IMR-90 (cell line): ENCODE measurements around the gene PCBP3. TPM values are rescaled to one million over a fixed set of nuclear protein-coding genes. Genes with fewer than 3 reads are reported as not detected.

ENCODE experiments used
- ATAC-seq: fragments of 200-7000 bp; cut with Tn5 transposase; 2 replicates; pipeline ENCODE4 v1.9.1; 2020; ENCODE audit warnings: low read depth, mild to moderate bottlenecking, moderate library complexity
- BruUV-seq: library from RNA; stranded (reverse); fragments of 400-500 nt; replicated peaks from 2 replicates; lab custom pipeline; 2021; lab: Mats Ljungman, UMichigan
- CTCF ChIA-PET: fragments of 300-600 bp; formaldehyde crosslinking; extraction: SDS; loops from one replicate; lab custom pipeline; 2021; ENCODE audit warnings: antibody characterized with exemption; lab: Yijun Ruan, JAX
- POLR2A ChIA-PET: fragments of 300-600 bp; sonication (Branson Sonifier 250); formaldehyde crosslinking; loops from one replicate; lab custom pipeline; 2022; ENCODE audit warnings: antibody characterized with exemption; ENCODE audit not compliant: unreplicated experiment; lab: Charles Lee
- DNase-seq: peaks from one replicate; pipeline ENCODE4 v3.0.0; 2013
- H2AFZ ChIP-seq: replicated peaks from 2 replicates; pipeline ENCODE3; 2013; ENCODE audit warnings: low read length, mild to moderate bottlenecking; ENCODE audit not compliant: poor library complexity
- H2AK5ac ChIP-seq: 2 replicates; pipeline ENCODE4 v1.6.1; 2013; ENCODE audit warnings: low read depth, low read length, inconsistent platforms
- H2AK9ac ChIP-seq: replicated peaks from 2 replicates; pipeline ENCODE3; 2013; ENCODE audit warnings: mild to moderate bottlenecking, low read depth, low read length, moderate library complexity; ENCODE audit not compliant: poor library complexity
- H2BK120ac ChIP-seq: 2 replicates; pipeline ENCODE4 v1.6.1; 2013; ENCODE audit warnings: low read depth, low read length, inconsistent platforms
- H2BK15ac ChIP-seq: 3 replicates; pipeline ENCODE4 v1.6.1; 2013; ENCODE audit warnings: low read depth, low read length, inconsistent platforms
- H2BK20ac ChIP-seq: 2 replicates; pipeline ENCODE4 v1.6.1; 2013; ENCODE audit warnings: low read depth, mild to moderate bottlenecking, inconsistent platforms, low read length, moderate library complexity
- H2BK5ac ChIP-seq: 2 replicates; pipeline ENCODE4 v1.6.1; 2013; ENCODE audit warnings: mild to moderate bottlenecking, low read depth, low read length, inconsistent platforms; ENCODE audit not compliant: poor library complexity, severe bottlenecking
- H3K14ac ChIP-seq: replicated peaks from 2 replicates; pipeline ENCODE4 v1.6.1; 2013; ENCODE audit warnings: low read depth, low read length, inconsistent platforms
- H3K18ac ChIP-seq: 2 replicates; pipeline ENCODE4 v1.6.1; 2013; ENCODE audit warnings: low read depth, low read length, control low read depth
- H3K23ac ChIP-seq: 2 replicates; pipeline ENCODE4 v1.6.1; 2013; ENCODE audit warnings: low read depth, low read length, inconsistent platforms
- H3K27ac ChIP-seq: 2 replicates; pipeline ENCODE4 v1.5.1; 2013; ENCODE audit warnings: mild to moderate bottlenecking, control low read depth, low read length; ENCODE audit not compliant: insufficient read depth
- H3K27me3 ChIP-seq: 2 replicates; pipeline ENCODE4 v1.6.1; 2013; ENCODE audit warnings: low read length; ENCODE audit not compliant: control insufficient read depth, insufficient read depth
- H3K36me3 ChIP-seq: 2 replicates; pipeline ENCODE4 v1.6.1; 2013; ENCODE audit warnings: low read length, mixed read lengths; ENCODE audit not compliant: control insufficient read depth, insufficient read depth
- H3K4ac ChIP-seq: 2 replicates; pipeline ENCODE4 v1.6.1; 2013; ENCODE audit warnings: low read depth, low read length, inconsistent platforms
- H3K4me1 ChIP-seq: 2 replicates; pipeline ENCODE4 v1.6.1; 2013; ENCODE audit warnings: low read length, mixed read lengths; ENCODE audit not compliant: control insufficient read depth, insufficient read depth
- H3K4me2 ChIP-seq: 2 replicates; pipeline ENCODE4 v1.6.1; 2013; ENCODE audit warnings: low read depth, mild to moderate bottlenecking, control low read depth, low read length, moderate library complexity
- H3K4me3 ChIP-seq: 2 replicates; pipeline ENCODE4 v1.5.1; 2013; ENCODE audit warnings: low read depth, mild to moderate bottlenecking, control low read depth, low read length, moderate library complexity; ENCODE audit not compliant: insufficient read depth
- H3K56ac ChIP-seq: 2 replicates; pipeline ENCODE4 v1.6.1; 2013; ENCODE audit warnings: low read length, inconsistent platforms; ENCODE audit not compliant: insufficient read depth; ENCODE audit errors: extremely low read depth
- H3K79me1 ChIP-seq, 2 experiments: 2 replicates each; pipeline ENCODE4 v1.6.1; 2013; ENCODE audit warnings: low read length in 2 of 2, inconsistent platforms in 1 of 2, low read depth in 1 of 2
- H3K9ac ChIP-seq: 2 replicates; pipeline ENCODE4 v1.6.1; 2013; ENCODE audit warnings: low read depth, low read length, control low read depth
- H3K9me1 ChIP-seq: 2 replicates; pipeline ENCODE4 v1.6.1; 2013; ENCODE audit warnings: low read length, inconsistent platforms; ENCODE audit not compliant: insufficient read depth
- H3K9me3 ChIP-seq: 2 replicates; pipeline ENCODE4 v1.6.1; 2013; ENCODE audit warnings: low read length; ENCODE audit not compliant: control insufficient read depth, insufficient read depth
- H4K20me1 ChIP-seq: 2 replicates; pipeline ENCODE4 v1.6.1; 2013; ENCODE audit warnings: low read length, inconsistent platforms; ENCODE audit not compliant: insufficient read depth
- H4K5ac ChIP-seq: 2 replicates; pipeline ENCODE4 v1.6.1; 2013; ENCODE audit warnings: mild to moderate bottlenecking, low read depth, low read length, control low read depth
- H4K8ac ChIP-seq, 2 experiments: 2 replicates each; pipeline ENCODE4 v1.6.1; 2013; ENCODE audit warnings: low read depth in 2 of 2, low read length in 2 of 2, control low read depth in 1 of 2, inconsistent platforms in 1 of 2
- H4K91ac ChIP-seq: 2 replicates; pipeline ENCODE4 v1.6.1; 2013; ENCODE audit warnings: low read depth, low read length, inconsistent platforms; ENCODE audit not compliant: insufficient read depth
- BHLHE40 ChIP-seq: fragments of 150-350 bp; IDR thresholded peaks from 2 replicates; pipeline ENCODE4 v1.6.1; 2016; ENCODE audit warnings: mild to moderate bottlenecking, low read depth, low read length
- CEBPB ChIP-seq: IDR thresholded peaks from 2 replicates; pipeline ENCODE4 v1.6.1; 2012; ENCODE audit warnings: low read depth, low read length, improper control_type of control experiment
- CHD1 ChIP-seq: IDR thresholded peaks from 2 replicates; pipeline ENCODE4 v1.6.1; 2012; ENCODE audit warnings: low read depth, low read length, improper control_type of control experiment
- ELK1 ChIP-seq: fragments of 150-350 bp; IDR thresholded peaks from 2 replicates; pipeline ENCODE4 v1.6.1; 2016; ENCODE audit warnings: low read depth, mild to moderate bottlenecking, low read length, moderate library complexity, borderline replicate concordance
- FOS ChIP-seq: fragments of 150-350 bp; IDR thresholded peaks from 2 replicates; pipeline ENCODE4 v1.6.1; 2016; ENCODE audit warnings: low read depth, low read length
- MAFK ChIP-seq: IDR thresholded peaks from 2 replicates; pipeline ENCODE4 v1.6.1; 2012; ENCODE audit warnings: low read depth, low read length, improper control_type of control experiment
- MAZ ChIP-seq: IDR thresholded peaks from 2 replicates; pipeline ENCODE4 v1.6.1; 2012; ENCODE audit warnings: low read depth, mild to moderate bottlenecking, low read length, improper control_type of control experiment, moderate library complexity, borderline replicate concordance
- MXI1 ChIP-seq: IDR thresholded peaks from 2 replicates; pipeline ENCODE4 v1.6.1; 2012; ENCODE audit warnings: low read depth, mild to moderate bottlenecking, low read length, moderate library complexity, borderline replicate concordance
- NFE2L2 ChIP-seq: fragments of 150-350 bp; IDR thresholded peaks from 2 replicates; pipeline ENCODE4 v1.6.1; 2016; ENCODE audit warnings: low read depth, mild to moderate bottlenecking, low read length
- POLR2A ChIP-seq: IDR thresholded peaks from 2 replicates; pipeline ENCODE4 v1.6.1; 2012; ENCODE audit warnings: mild to moderate bottlenecking, low read depth, low read length
- RAD21 ChIP-seq: IDR thresholded peaks from 2 replicates; pipeline ENCODE4 v1.6.1; 2012; ENCODE audit warnings: low read length, improper control_type of control experiment
- RCOR1 ChIP-seq: IDR thresholded peaks from 2 replicates; pipeline ENCODE4 v1.6.1; 2012; ENCODE audit warnings: mild to moderate bottlenecking, low read length, improper control_type of control experiment; ENCODE audit not compliant: insufficient replicate concordance
- RFX5 ChIP-seq: IDR thresholded peaks from 2 replicates; pipeline ENCODE4 v1.8.0; 2012; ENCODE audit warnings: low read depth, mild to moderate bottlenecking, low read length, moderate library complexity
- SMC3 ChIP-seq: fragments of 150-350 bp; IDR thresholded peaks from 2 replicates; pipeline ENCODE4 v1.6.1; 2016; ENCODE audit warnings: low read depth, mild to moderate bottlenecking, antibody characterized with exemption, low read length, moderate library complexity
- USF2 ChIP-seq: fragments of 150-350 bp; IDR thresholded peaks from 2 replicates; pipeline ENCODE4 v1.6.1; 2017; ENCODE audit warnings: mild to moderate bottlenecking, antibody characterized with exemption, low read length, low read depth
- WGBS, 2 experiments: methylation state at CpG; one replicate each; pipeline versions ENCODE4 v1.1.5 to v1.1.7; 2013; ENCODE audit warnings: missing lambda C conversion rate in 2 of 2; ENCODE audit not compliant: insufficient read length in 1 of 2; ENCODE audit errors: extremely low coverage in 2 of 2; 5-methylcytosine and 5-hydroxymethylcytosine counted together
- dilution Hi-C: fragments of 300-500 bp; cut with HindIII; formaldehyde crosslinking; loops from one replicate; pipeline ENCODE4 v1.14.3; 2018; ENCODE audit warnings: low sequenced_read_pairs; ENCODE audit not compliant: unreplicated experiment
- in situ Hi-C: fragments of 300-500 bp; cut with MboI; formaldehyde crosslinking; loops from 3 replicates; pipeline ENCODE4 v1.14.3; 2019; ENCODE audit warnings: low sequenced_read_pairs, inconsistent platforms, mixed read lengths
- intact Hi-C: fragments of 100-400 bp; cut with micrococcal nuclease; formaldehyde crosslinking; loops from 2 replicates; pipeline ENCODE4 v1.10.0; 2022
- polyA plus RNA-seq, 3 experiments: library from polyadenylated mRNA; depleted of rRNA; stranded (reverse); fragments of >200 nt; gene quantifications; 2 replicates each; pipeline ENCODE4 v1.2.3, GENCODE V29; 2012; ENCODE audit warnings: low replicate concordance in 1 of 3
- total RNA-seq: library from RNA; depleted of rRNA; stranded (reverse); fragments of >200 nt; gene quantifications from 2 replicates; pipeline ENCODE4 v1.2.3, GENCODE V29; 2012
- TF ChIP-seq, protein P1 (sequence below): conservative IDR thresholded peaks from 2 replicates; pipeline ENCODE4 v1.5.1; 2012; ENCODE audit warnings: mild to moderate bottlenecking, low read depth, low read length, improper control_type of control experiment

The PCBP3 gene
- total and polyA plus RNA-seq, 2 of the 4 experiments (the other 2 are of a cell fraction): 2.9 to 3.9 TPM

GRCh38 chr21:45753445-45753844, 109.9 kb downstream of the PCBP3 start:
- H2AK5ac ChIP-seq: no peak overlapping the region
- H4K8ac ChIP-seq: no peak overlapping the region
- H2BK15ac ChIP-seq: no peak overlapping the region
- CTCF ChIA-PET: no interaction called here
- peaks cover 7% of the 10 kb centered on the region; the same call in 1 of the 2 replicates for H3K9me1 ChIP-seq
- ATAC-seq (no peak), DNase-seq (no peak)
- no peaks in the 10 kb centered on the region for H3K9me3 ChIP-seq
- dilution Hi-C loops: no loop called here
- no peak overlapping the region for H3K4me2 ChIP-seq
- intact Hi-C loops: no loop called here
- H3K4me1 ChIP-seq: no peaks in the 10 kb centered on the region
- H3K4me3 ChIP-seq: no peak overlapping the region
- H3K56ac ChIP-seq: no peak overlapping the region
- no peak overlapping the region for H3K23ac ChIP-seq
- no peak overlapping the region for H2AFZ ChIP-seq
- H3K27ac ChIP-seq: no peak overlapping the region
- H3K27me3 ChIP-seq: no peaks in the 10 kb centered on the region
- BruUV-seq: no TSS peak
- no peaks in the 10 kb centered on the region for H4K20me1 ChIP-seq
- H2BK5ac ChIP-seq: no peak overlapping the region
- H3K79me1 ChIP-seq: no peaks in the 10 kb centered on the region
- H4K5ac ChIP-seq: no peak overlapping the region
- H4K91ac ChIP-seq: no peak overlapping the region
- WGBS, 2 experiments: no CpG with 5 or more reads among the region's 1 CpG
- H3K14ac ChIP-seq: no peak overlapping the region
- no peak overlapping the region for H2BK120ac ChIP-seq
- POLR2A ChIA-PET: no interaction called here
- H2AK9ac ChIP-seq: no peak overlapping the region
- no peak overlapping the region for H3K18ac ChIP-seq
- TF ChIP-seq SMC3: no peak
- no peak for TF ChIP-seq ELK1
- no peak for TF ChIP-seq FOS
- TF ChIP-seq CHD1: no peak
- no peak for TF ChIP-seq MXI1
- TF ChIP-seq, protein P1, sequence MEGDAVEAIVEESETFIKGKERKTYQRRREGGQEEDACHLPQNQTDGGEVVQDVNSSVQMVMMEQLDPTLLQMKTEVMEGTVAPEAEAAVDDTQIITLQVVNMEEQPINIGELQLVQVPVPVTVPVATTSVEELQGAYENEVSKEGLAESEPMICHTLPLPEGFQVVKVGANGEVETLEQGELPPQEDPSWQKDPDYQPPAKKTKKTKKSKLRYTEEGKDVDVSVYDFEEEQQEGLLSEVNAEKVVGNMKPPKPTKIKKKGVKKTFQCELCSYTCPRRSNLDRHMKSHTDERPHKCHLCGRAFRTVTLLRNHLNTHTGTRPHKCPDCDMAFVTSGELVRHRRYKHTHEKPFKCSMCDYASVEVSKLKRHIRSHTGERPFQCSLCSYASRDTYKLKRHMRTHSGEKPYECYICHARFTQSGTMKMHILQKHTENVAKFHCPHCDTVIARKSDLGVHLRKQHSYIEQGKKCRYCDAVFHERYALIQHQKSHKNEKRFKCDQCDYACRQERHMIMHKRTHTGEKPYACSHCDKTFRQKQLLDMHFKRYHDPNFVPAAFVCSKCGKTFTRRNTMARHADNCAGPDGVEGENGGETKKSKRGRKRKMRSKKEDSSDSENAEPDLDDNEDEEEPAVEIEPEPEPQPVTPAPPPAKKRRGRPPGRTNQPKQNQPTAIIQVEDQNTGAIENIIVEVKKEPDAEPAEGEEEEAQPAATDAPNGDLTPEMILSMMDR: no peak
- no peak for TF ChIP-seq POLR2A
- TF ChIP-seq MAZ: no peak
- TF ChIP-seq MAFK: no peak
- no peak for TF ChIP-seq NFE2L2
- TF ChIP-seq CEBPB: no peak
- TF ChIP-seq USF2: no peak
- no peak for TF ChIP-seq RAD21
- no peak for TF ChIP-seq BHLHE40
- no peak for TF ChIP-seq RCOR1
- no peak for TF ChIP-seq RFX5
- no peak overlapping the region for H2BK20ac ChIP-seq
- in situ Hi-C loops: no loop called here
- H3K36me3 ChIP-seq: peaks cover 6% of the 10 kb centered on the region; the same call in 1 of the 2 replicates
- H3K4ac ChIP-seq: no peak overlapping the region
- no peak overlapping the region for H3K9ac ChIP-seq
